Chondrocyte (in vitro differentiated cells): Measurements from ENCODE around the gene PDCD4. TPM values are rescaled to one million over a fixed set of nuclear protein-coding genes. Genes with fewer than 3 reads are reported as not detected.
A peak's percentile ranks its signal among the peaks of the same experiment; 100 is the strongest.

ENCODE experiments used
- DNase-seq: peaks from one replicate; pipeline ENCODE4 v3.0.0; 2021; ENCODE audit warnings: mixed read lengths, low spot score
- H3K27ac Mint-ChIP-seq: one replicate; pipeline ENCODE4 v1.8.0; 2021; ENCODE audit warnings: mild to moderate bottlenecking, moderate library complexity, mixed read lengths; ENCODE audit not compliant: unreplicated experiment
- H3K27me3 Mint-ChIP-seq: 2 replicates; pipeline ENCODE4 v1.8.0; 2021; ENCODE audit warnings: low read depth, mixed read lengths
- H3K36me3 Mint-ChIP-seq: 2 replicates; pipeline ENCODE4 v1.8.0; 2021; ENCODE audit warnings: low read depth, mixed read lengths
- H3K4me1 Mint-ChIP-seq: 2 replicates; pipeline ENCODE4 v1.8.0; 2021; ENCODE audit warnings: low read depth, mild to moderate bottlenecking, mixed read lengths
- H3K4me3 Mint-ChIP-seq: one replicate; pipeline ENCODE4 v1.8.0; 2021; ENCODE audit warnings: mild to moderate bottlenecking, moderate library complexity, mixed read lengths; ENCODE audit not compliant: unreplicated experiment
- H3K9me3 Mint-ChIP-seq: 2 replicates; pipeline ENCODE4 v1.8.0; 2021; ENCODE audit warnings: low read depth, mixed read lengths
- CTCF ChIP-seq: fragments of 200-600 bp; sonication (generic); IDR thresholded peaks from 2 replicates; pipeline ENCODE4 v1.5.0; 2021; ENCODE audit warnings: antibody characterized with exemption, mild to moderate bottlenecking, moderate library complexity
- total RNA-seq: library from RNA; stranded (reverse); gene quantifications from 3 replicates; pipeline ENCODE4 v1.2.1, GENCODE V29; 2021

The PDCD4 gene
- total RNA-seq, 1 donor from 2014 or later = 80.3 TPM

- peak; percentile 71 for TF ChIP-seq CTCF
- peaks cover 3% of the 10 kb centered on the region for H3K36me3 Mint-ChIP-seq
Measured at GRCh38 chr10:110872145-110872983, 636 bp downstream of the PDCD4 start.

GRCh38 chr10:110872984-110873923, 1.5 kb downstream of the PDCD4 start:
- no peak for TF ChIP-seq CTCF
- no peaks in the 10 kb centered on the region for H3K9me3 Mint-ChIP-seq
- H3K4me3 Mint-ChIP-seq = peak overlapping the region; percentile 81
- peak overlapping the region; percentile 95 for H3K27ac Mint-ChIP-seq
- peaks cover 41% of the 10 kb centered on the region for H3K4me1 Mint-ChIP-seq
- H3K36me3 Mint-ChIP-seq = peaks cover 6% of the 10 kb centered on the region
- H3K27me3 Mint-ChIP-seq = no peaks in the 10 kb centered on the region
- no peak for DNase-seq

More at GRCh38 chr10:110872145-110872983, 636 bp downstream of the PDCD4 start:
- Mint-ChIP-seq H3K9me3 (no peaks in the 10 kb centered on the region), H3K27me3 (no peaks in the 10 kb centered on the region), H3K4me3 (peak overlapping the region; percentile 81), H3K27ac (peak overlapping the region; percentile 95), H3K4me1 (peaks cover 45% of the 10 kb centered on the region)
- no peak for DNase-seq

- Mint-ChIP-seq H3K4me1 (peaks cover 39% of the 10 kb centered on the region), H3K9me3 (no peaks in the 10 kb centered on the region), H3K4me3 (peak overlapping the region; percentile 81), H3K36me3 (peaks cover 6% of the 10 kb centered on the region), H3K27ac (peak overlapping the region; percentile 76), H3K27me3 (no peaks in the 10 kb centered on the region)
- no peak for TF ChIP-seq CTCF
- DNase-seq = no peak
Measured at GRCh38 chr10:110873951-110874350, 2.2 kb downstream of the PDCD4 start.

- Mint-ChIP-seq H3K27me3 (no peaks in the 10 kb centered on the region), H3K9me3 (no peaks in the 10 kb centered on the region), H3K27ac (no peak overlapping the region), H3K4me1 (peaks cover 37% of the 10 kb centered on the region), H3K4me3 (no peak overlapping the region), H3K36me3 (peaks cover 12% of the 10 kb centered on the region)
- TF ChIP-seq CTCF = no peak
- no peak for DNase-seq
Measured at GRCh38 chr10:110876000-110876399, 4.3 kb downstream of the PDCD4 start.

- Mint-ChIP-seq H3K27me3 (no peaks in the 10 kb centered on the region), H3K36me3 (peaks cover 18% of the 10 kb centered on the region), H3K27ac (no peak overlapping the region), H3K4me3 (no peak overlapping the region), H3K9me3 (no peaks in the 10 kb centered on the region), H3K4me1 (peaks cover 39% of the 10 kb centered on the region)
- TF ChIP-seq CTCF = no peak
- DNase-seq = no peak
Measured at GRCh38 chr10:110876788-110877187, 5.1 kb downstream of the PDCD4 start.
